HTR-8/SVneo (cell line): ENCODE results near the gene CD38.
"Not testable (repeated sequence)": the region's sequence is repeated elsewhere in the genome, so short reads cannot be mapped to it uniquely, and the experiment has no call there.

ENCODE experiments used
- DNase-seq: peaks from one replicate; pipeline ENCODE4 v3.0.0; 2011; ENCODE audit warnings: low spot score, mixed read lengths; ENCODE audit not compliant: insufficient read length
- FAIRE-seq: peaks from 2 replicates; lab custom pipeline; 2011; peaks lifted over from hg19 to GRCh38; lab: Jason Lieb, UNC

The CD38 gene

GRCh38 chr4:15852524-15852923 lies 74.4 kb downstream of the CD38 start:
- FAIRE-seq (no peak), DNase-seq (no peak)

GRCh38 chr4:15853345-15853744 lies 75.2 kb downstream of the CD38 start:
- FAIRE-seq = no peak
- DNase-seq = no peak

GRCh38 chr4:15855804-15856475 lies 77.8 kb downstream of the CD38 start:
- FAIRE-seq = no peak

GRCh38 chr4:15861198-15861597 lies 83.1 kb downstream of the CD38 start:
- not testable (repeated sequence) for FAIRE-seq, DNase-seq

More at GRCh38 chr4:15855804-15856475, 77.8 kb downstream of the CD38 start:
- no peak for DNase-seq

- DNase-seq = no peak
- no peak for FAIRE-seq
Observed at GRCh38 chr4:15864651-15865566, 86.8 kb downstream of the CD38 start.

GRCh38 chr4:15868111-15868510 lies 90.0 kb downstream of the CD38 start:
- DNase-seq = no peak
- FAIRE-seq = no peak

GRCh38 chr4:15868826-15869413 lies 90.8 kb downstream of the CD38 start:
- DNase-seq = no peak
- FAIRE-seq = no peak

GRCh38 chr4:15870079-15870478 lies 92.0 kb downstream of the CD38 start:
- FAIRE-seq = no peak
- DNase-seq = no peak

GRCh38 chr4:15870921-15871664 lies 93.0 kb downstream of the CD38 start:
- FAIRE-seq = no peak
- no peak for DNase-seq

- FAIRE-seq = no peak
Observed at GRCh38 chr4:15873117-15873516, 95.0 kb downstream of the CD38 start.

GRCh38 chr4:15874671-15875070 lies 96.5 kb downstream of the CD38 start:
- FAIRE-seq (no peak), DNase-seq (no peak)

More at GRCh38 chr4:15873117-15873516, 95.0 kb downstream of the CD38 start:
- no peak for DNase-seq

- DNase-seq (no peak), FAIRE-seq (no peak)
Observed at GRCh38 chr4:15875663-15876460, 97.7 kb downstream of the CD38 start.

- DNase-seq (no peak), FAIRE-seq (no peak)
Observed at GRCh38 chr4:15878011-15878410, 99.9 kb downstream of the CD38 start.

- DNase-seq = no peak
- FAIRE-seq = no peak
Observed at GRCh38 chr4:15881820-15882219, 103.7 kb downstream of the CD38 start.

GRCh38 chr4:15882675-15883086 lies 104.6 kb downstream of the CD38 start:
- DNase-seq (peak; percentile 47), FAIRE-seq (peak; percentile 85)

GRCh38 chr4:15883610-15884243 lies 105.6 kb downstream of the CD38 start:
- no peak for FAIRE-seq
- no peak for DNase-seq

GRCh38 chr4:15884666-15885065 lies 106.5 kb downstream of the CD38 start:
- no peak for DNase-seq
- FAIRE-seq = no peak

- DNase-seq = no peak
- FAIRE-seq = no peak
Observed at GRCh38 chr4:15885422-15885821, 107.3 kb downstream of the CD38 start.

- no peak for DNase-seq
- no peak for FAIRE-seq
Observed at GRCh38 chr4:15888515-15888914, 110.4 kb downstream of the CD38 start.
